IMR-90 (cell line): ENCODE measurements around the gene ZNF385D. TPM values are rescaled to one million over a fixed set of nuclear protein-coding genes. Genes with fewer than 3 reads are reported as not detected.

Experiments
- ATAC-seq: fragments of 200-7000 bp; cut with Tn5 transposase; 2 replicates; pipeline ENCODE4 v1.9.1; 2020; ENCODE audit warnings: low read depth, mild to moderate bottlenecking, moderate library complexity
- BruUV-seq: library from RNA; stranded (reverse); fragments of 400-500 nt; replicated peaks from 2 replicates; lab custom pipeline; 2021; lab: Mats Ljungman, UMichigan
- CTCF ChIA-PET: fragments of 300-600 bp; formaldehyde crosslinking; extraction: SDS; loops from one replicate; lab custom pipeline; 2021; ENCODE audit warnings: antibody characterized with exemption; lab: Yijun Ruan, JAX
- POLR2A ChIA-PET: fragments of 300-600 bp; sonication (Branson Sonifier 250); formaldehyde crosslinking; loops from one replicate; lab custom pipeline; 2022; ENCODE audit warnings: antibody characterized with exemption; ENCODE audit not compliant: unreplicated experiment; lab: Charles Lee
- DNase-seq: peaks from one replicate; pipeline ENCODE4 v3.0.0; 2013
- H2AFZ ChIP-seq: replicated peaks from 2 replicates; pipeline ENCODE3; 2013; ENCODE audit warnings: low read length, mild to moderate bottlenecking; ENCODE audit not compliant: poor library complexity
- H2AK5ac ChIP-seq: 2 replicates; pipeline ENCODE4 v1.6.1; 2013; ENCODE audit warnings: low read depth, low read length, inconsistent platforms
- H2AK9ac ChIP-seq: replicated peaks from 2 replicates; pipeline ENCODE3; 2013; ENCODE audit warnings: mild to moderate bottlenecking, low read depth, low read length, moderate library complexity; ENCODE audit not compliant: poor library complexity
- H2BK120ac ChIP-seq: 2 replicates; pipeline ENCODE4 v1.6.1; 2013; ENCODE audit warnings: low read depth, low read length, inconsistent platforms
- H2BK15ac ChIP-seq: 3 replicates; pipeline ENCODE4 v1.6.1; 2013; ENCODE audit warnings: low read depth, low read length, inconsistent platforms
- H2BK20ac ChIP-seq: 2 replicates; pipeline ENCODE4 v1.6.1; 2013; ENCODE audit warnings: low read depth, mild to moderate bottlenecking, inconsistent platforms, low read length, moderate library complexity
- H2BK5ac ChIP-seq: 2 replicates; pipeline ENCODE4 v1.6.1; 2013; ENCODE audit warnings: mild to moderate bottlenecking, low read depth, low read length, inconsistent platforms; ENCODE audit not compliant: poor library complexity, severe bottlenecking
- H3K14ac ChIP-seq: replicated peaks from 2 replicates; pipeline ENCODE4 v1.6.1; 2013; ENCODE audit warnings: low read depth, low read length, inconsistent platforms
- H3K18ac ChIP-seq: 2 replicates; pipeline ENCODE4 v1.6.1; 2013; ENCODE audit warnings: low read depth, low read length, control low read depth
- H3K23ac ChIP-seq: 2 replicates; pipeline ENCODE4 v1.6.1; 2013; ENCODE audit warnings: low read depth, low read length, inconsistent platforms
- H3K27ac ChIP-seq: 2 replicates; pipeline ENCODE4 v1.5.1; 2013; ENCODE audit warnings: mild to moderate bottlenecking, control low read depth, low read length; ENCODE audit not compliant: insufficient read depth
- H3K27me3 ChIP-seq: 2 replicates; pipeline ENCODE4 v1.6.1; 2013; ENCODE audit warnings: low read length; ENCODE audit not compliant: control insufficient read depth, insufficient read depth
- H3K36me3 ChIP-seq: 2 replicates; pipeline ENCODE4 v1.6.1; 2013; ENCODE audit warnings: low read length, mixed read lengths; ENCODE audit not compliant: control insufficient read depth, insufficient read depth
- H3K4ac ChIP-seq: 2 replicates; pipeline ENCODE4 v1.6.1; 2013; ENCODE audit warnings: low read depth, low read length, inconsistent platforms
- H3K4me1 ChIP-seq: 2 replicates; pipeline ENCODE4 v1.6.1; 2013; ENCODE audit warnings: low read length, mixed read lengths; ENCODE audit not compliant: control insufficient read depth, insufficient read depth
- H3K4me2 ChIP-seq: 2 replicates; pipeline ENCODE4 v1.6.1; 2013; ENCODE audit warnings: low read depth, mild to moderate bottlenecking, control low read depth, low read length, moderate library complexity
- H3K4me3 ChIP-seq: 2 replicates; pipeline ENCODE4 v1.5.1; 2013; ENCODE audit warnings: low read depth, mild to moderate bottlenecking, control low read depth, low read length, moderate library complexity; ENCODE audit not compliant: insufficient read depth
- H3K56ac ChIP-seq: 2 replicates; pipeline ENCODE4 v1.6.1; 2013; ENCODE audit warnings: low read length, inconsistent platforms; ENCODE audit not compliant: insufficient read depth; ENCODE audit errors: extremely low read depth
- H3K79me1 ChIP-seq, 2 experiments: 2 replicates each; pipeline ENCODE4 v1.6.1; 2013; ENCODE audit warnings: low read length in 2 of 2, inconsistent platforms in 1 of 2, low read depth in 1 of 2
- H3K9ac ChIP-seq: 2 replicates; pipeline ENCODE4 v1.6.1; 2013; ENCODE audit warnings: low read depth, low read length, control low read depth
- H3K9me1 ChIP-seq: 2 replicates; pipeline ENCODE4 v1.6.1; 2013; ENCODE audit warnings: low read length, inconsistent platforms; ENCODE audit not compliant: insufficient read depth
- H3K9me3 ChIP-seq: 2 replicates; pipeline ENCODE4 v1.6.1; 2013; ENCODE audit warnings: low read length; ENCODE audit not compliant: control insufficient read depth, insufficient read depth
- H4K20me1 ChIP-seq: 2 replicates; pipeline ENCODE4 v1.6.1; 2013; ENCODE audit warnings: low read length, inconsistent platforms; ENCODE audit not compliant: insufficient read depth
- H4K5ac ChIP-seq: 2 replicates; pipeline ENCODE4 v1.6.1; 2013; ENCODE audit warnings: mild to moderate bottlenecking, low read depth, low read length, control low read depth
- H4K8ac ChIP-seq, 2 experiments: 2 replicates each; pipeline ENCODE4 v1.6.1; 2013; ENCODE audit warnings: low read depth in 2 of 2, low read length in 2 of 2, control low read depth in 1 of 2, inconsistent platforms in 1 of 2
- H4K91ac ChIP-seq: 2 replicates; pipeline ENCODE4 v1.6.1; 2013; ENCODE audit warnings: low read depth, low read length, inconsistent platforms; ENCODE audit not compliant: insufficient read depth
- BHLHE40 ChIP-seq: fragments of 150-350 bp; IDR thresholded peaks from 2 replicates; pipeline ENCODE4 v1.6.1; 2016; ENCODE audit warnings: mild to moderate bottlenecking, low read depth, low read length
- CEBPB ChIP-seq: IDR thresholded peaks from 2 replicates; pipeline ENCODE4 v1.6.1; 2012; ENCODE audit warnings: low read depth, low read length, improper control_type of control experiment
- CHD1 ChIP-seq: IDR thresholded peaks from 2 replicates; pipeline ENCODE4 v1.6.1; 2012; ENCODE audit warnings: low read depth, low read length, improper control_type of control experiment
- CTCF ChIP-seq: conservative IDR thresholded peaks from 2 replicates; pipeline ENCODE4 v1.5.1; 2012; ENCODE audit warnings: mild to moderate bottlenecking, low read depth, low read length, improper control_type of control experiment
- ELK1 ChIP-seq: fragments of 150-350 bp; IDR thresholded peaks from 2 replicates; pipeline ENCODE4 v1.6.1; 2016; ENCODE audit warnings: low read depth, mild to moderate bottlenecking, low read length, moderate library complexity, borderline replicate concordance
- FOS ChIP-seq: fragments of 150-350 bp; IDR thresholded peaks from 2 replicates; pipeline ENCODE4 v1.6.1; 2016; ENCODE audit warnings: low read depth, low read length
- MXI1 ChIP-seq: IDR thresholded peaks from 2 replicates; pipeline ENCODE4 v1.6.1; 2012; ENCODE audit warnings: low read depth, mild to moderate bottlenecking, low read length, moderate library complexity, borderline replicate concordance
- POLR2A ChIP-seq: IDR thresholded peaks from 2 replicates; pipeline ENCODE4 v1.6.1; 2012; ENCODE audit warnings: mild to moderate bottlenecking, low read depth, low read length
- RFX5 ChIP-seq: IDR thresholded peaks from 2 replicates; pipeline ENCODE4 v1.8.0; 2012; ENCODE audit warnings: low read depth, mild to moderate bottlenecking, low read length, moderate library complexity
- SMC3 ChIP-seq: fragments of 150-350 bp; IDR thresholded peaks from 2 replicates; pipeline ENCODE4 v1.6.1; 2016; ENCODE audit warnings: low read depth, mild to moderate bottlenecking, antibody characterized with exemption, low read length, moderate library complexity
- WGBS, 2 experiments: methylation state at CpG; one replicate each; pipeline versions ENCODE4 v1.1.5 to v1.1.7; 2013; ENCODE audit warnings: missing lambda C conversion rate in 2 of 2; ENCODE audit not compliant: insufficient read length in 1 of 2; ENCODE audit errors: extremely low coverage in 2 of 2; 5-methylcytosine and 5-hydroxymethylcytosine counted together
- dilution Hi-C: fragments of 300-500 bp; cut with HindIII; formaldehyde crosslinking; loops from one replicate; pipeline ENCODE4 v1.14.3; 2018; ENCODE audit warnings: low sequenced_read_pairs; ENCODE audit not compliant: unreplicated experiment
- in situ Hi-C: fragments of 300-500 bp; cut with MboI; formaldehyde crosslinking; loops from 3 replicates; pipeline ENCODE4 v1.14.3; 2019; ENCODE audit warnings: low sequenced_read_pairs, inconsistent platforms, mixed read lengths
- intact Hi-C: fragments of 100-400 bp; cut with micrococcal nuclease; formaldehyde crosslinking; loops from 2 replicates; pipeline ENCODE4 v1.10.0; 2022
- polyA plus RNA-seq, 3 experiments: library from polyadenylated mRNA; depleted of rRNA; stranded (reverse); fragments of >200 nt; gene quantifications; 2 replicates each; pipeline ENCODE4 v1.2.3, GENCODE V29; 2012; ENCODE audit warnings: low replicate concordance in 1 of 3
- total RNA-seq: library from RNA; depleted of rRNA; stranded (reverse); fragments of >200 nt; gene quantifications from 2 replicates; pipeline ENCODE4 v1.2.3, GENCODE V29; 2012

ZNF385D gene
- total and polyA plus RNA-seq, 2 of the 4 experiments (the other 2 are of a cell fraction) = 0.18 to 2.4 TPM

GRCh38 chr3:21534462-21534861 is 216.5 kb downstream of the ZNF385D start:
- Histone ChIP-seq H4K91ac (no peak overlapping the region), H3K4me3 (no peak overlapping the region), H2AFZ (no peak overlapping the region), H3K9ac (no peak overlapping the region), H3K36me3 (no peaks in the 10 kb centered on the region), H3K9me1 (no peaks in the 10 kb centered on the region), H2BK15ac (no peak overlapping the region), H4K20me1 (no peaks in the 10 kb centered on the region), H3K4me2 (no peak overlapping the region), H3K14ac (no peak overlapping the region), H3K9me3 (no peaks in the 10 kb centered on the region), H3K27me3 (no peaks in the 10 kb centered on the region), H4K5ac (no peak overlapping the region), H2BK5ac (no peak overlapping the region), H2BK20ac (no peak overlapping the region), H3K4ac (no peak overlapping the region), H3K27ac (no peak overlapping the region), H2BK120ac (no peak overlapping the region), H3K56ac (no peak overlapping the region), H2AK5ac (no peak overlapping the region), H2AK9ac (no peak overlapping the region), H3K4me1 (no peaks in the 10 kb centered on the region), H3K18ac (no peak overlapping the region), H4K8ac (no peak overlapping the region), H3K23ac (no peak overlapping the region), H3K79me1 (no peaks in the 10 kb centered on the region)
- no peak for TF ChIP-seq CTCF
- no peak for TF ChIP-seq FOS
- no peak for TF ChIP-seq RFX5
- TF ChIP-seq CEBPB = no peak
- no peak for TF ChIP-seq BHLHE40
- TF ChIP-seq SMC3 = no peak
- no peak for TF ChIP-seq ELK1
- no peak for TF ChIP-seq CHD1
- no peak for TF ChIP-seq MXI1
- TF ChIP-seq POLR2A = no peak
- in situ Hi-C loops (no loop called here), dilution Hi-C loops (no loop called here), intact Hi-C loops (no loop called here)
- CTCF ChIA-PET = no interaction called here
- WGBS, 2 experiments = no CpG with 5 or more reads among the region's 3 CpGs
- ATAC-seq (no peak), DNase-seq (no peak)
- POLR2A ChIA-PET = no interaction called here
- no TSS peak for BruUV-seq
